Keratinocyte (primary cell): ENCODE measurements around the gene PCDH9.

ENCODE experiments used
- EZH2 ChIP-seq: IDR thresholded peaks from one replicate; pipeline ENCODE4 v1.6.1; 2012; ENCODE audit warnings: inconsistent platforms, mild to moderate bottlenecking, low read length, moderate library complexity
- TF ChIP-seq, protein P1 (sequence below), 3 experiments: IDR thresholded peaks in 1 of 3; conservative IDR thresholded peaks in 1 of 3; optimal IDR thresholded peaks in 1 of 3; 2 replicates in 2 of 3; 3 replicates in 1 of 3; pipeline versions ENCODE3 to v1.5.1; 2011; ENCODE audit warnings: low read length in 3 of 3, mild to moderate bottlenecking in 3 of 3, moderate library complexity in 2 of 3, control low read depth in 1 of 3, inconsistent platforms in 1 of 3; ENCODE audit not compliant: insufficient read depth in 2 of 3; ENCODE audit errors: extremely low read depth in 1 of 3

DNA sequence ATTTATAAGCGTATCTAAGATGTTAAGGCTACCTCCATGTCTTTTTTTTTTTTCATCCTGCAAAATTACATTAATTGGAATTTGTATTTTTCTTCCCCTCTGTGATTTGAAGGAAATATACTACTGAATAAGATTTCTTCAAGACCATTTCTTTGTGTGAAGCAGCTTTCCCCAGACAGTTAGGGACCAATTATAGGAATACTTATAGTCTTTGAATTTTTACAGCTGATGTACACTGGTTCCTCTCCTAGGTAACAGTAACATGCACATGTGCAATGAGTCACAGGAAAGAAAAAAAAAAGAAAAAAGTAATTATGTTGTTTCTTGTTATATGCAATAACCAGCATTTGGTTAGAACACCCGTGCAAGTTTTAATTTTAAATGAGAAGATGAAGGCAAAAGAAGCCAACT lies 82.0 kb downstream of the PCDH9 start:
- TF ChIP-seq, protein P1, sequence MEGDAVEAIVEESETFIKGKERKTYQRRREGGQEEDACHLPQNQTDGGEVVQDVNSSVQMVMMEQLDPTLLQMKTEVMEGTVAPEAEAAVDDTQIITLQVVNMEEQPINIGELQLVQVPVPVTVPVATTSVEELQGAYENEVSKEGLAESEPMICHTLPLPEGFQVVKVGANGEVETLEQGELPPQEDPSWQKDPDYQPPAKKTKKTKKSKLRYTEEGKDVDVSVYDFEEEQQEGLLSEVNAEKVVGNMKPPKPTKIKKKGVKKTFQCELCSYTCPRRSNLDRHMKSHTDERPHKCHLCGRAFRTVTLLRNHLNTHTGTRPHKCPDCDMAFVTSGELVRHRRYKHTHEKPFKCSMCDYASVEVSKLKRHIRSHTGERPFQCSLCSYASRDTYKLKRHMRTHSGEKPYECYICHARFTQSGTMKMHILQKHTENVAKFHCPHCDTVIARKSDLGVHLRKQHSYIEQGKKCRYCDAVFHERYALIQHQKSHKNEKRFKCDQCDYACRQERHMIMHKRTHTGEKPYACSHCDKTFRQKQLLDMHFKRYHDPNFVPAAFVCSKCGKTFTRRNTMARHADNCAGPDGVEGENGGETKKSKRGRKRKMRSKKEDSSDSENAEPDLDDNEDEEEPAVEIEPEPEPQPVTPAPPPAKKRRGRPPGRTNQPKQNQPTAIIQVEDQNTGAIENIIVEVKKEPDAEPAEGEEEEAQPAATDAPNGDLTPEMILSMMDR (optimal IDR thresholded peaks at IDR 0.05 in 1 of 3, IDR thresholded peaks at IDR 0.05 in 1 of 3, conservative IDR thresholded peaks at IDR 0.05 in 1 of 3; ENCODE audit: extremely low read depth in 1 of 3, insufficient read depth in 2 of 3, low read length in 3 of 3), result no peak
- TF ChIP-seq EZH2, result no peak
